T-helper 1 cell treated with Interleukin-12 subunit alpha and Interleukin-12 subunit beta and Interleukin-4 antibody, amounts not matched to agents 30 ng/mL and 1 ng/mL, for 36 hours (primary cell): ENCODE data around the gene CSF3R. TPM values are rescaled to one million over a fixed set of nuclear protein-coding genes. Genes with fewer than 3 reads are reported as not detected.

Experiments used
- intact Hi-C: fragments of 100-400 bp; cut with micrococcal nuclease; formaldehyde crosslinking; loops from one replicate; pipeline ENCODE4 v1.15.1; 2024
- total RNA-seq: library from RNA; stranded (reverse); gene quantifications from 2 replicates; pipeline ENCODE4 v1.2.3, GENCODE V29; 2022

CSF3R gene
- total RNA-seq, result 0.95 and 1.1 TPM in 2 replicates

DNA sequence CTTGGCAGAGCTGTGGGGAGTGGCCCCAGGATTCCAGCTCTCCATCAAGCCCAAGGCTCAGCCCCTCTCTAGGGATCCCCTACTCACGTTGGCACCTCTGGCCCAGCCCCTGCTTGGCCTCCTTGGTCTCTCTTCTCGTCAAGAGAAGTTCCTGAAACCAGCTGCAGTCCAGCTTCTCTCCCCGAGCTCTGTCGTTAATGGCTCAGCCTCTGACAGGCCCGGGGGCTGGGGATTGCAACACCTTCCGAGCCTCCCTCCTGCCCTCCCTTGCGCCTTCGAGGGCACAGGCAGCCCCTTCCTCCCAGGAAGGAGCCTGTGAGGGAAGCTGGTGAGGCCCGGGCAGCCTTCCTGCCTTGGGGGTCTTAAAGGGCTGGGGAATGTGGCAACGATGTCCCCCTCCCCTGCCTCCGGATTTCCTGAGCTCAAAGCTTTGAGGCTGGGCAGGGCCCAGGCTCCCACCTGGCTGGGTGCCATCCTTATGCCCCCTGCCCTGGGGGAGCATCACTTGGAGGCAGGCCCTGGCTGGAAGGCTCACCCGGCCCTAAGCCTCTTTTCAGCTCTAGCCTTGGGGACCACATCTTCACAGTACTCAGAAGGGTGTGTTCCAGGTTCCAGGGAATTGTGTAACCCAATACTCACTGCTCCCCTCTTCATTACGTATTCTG lies at the start of gene CSF3R:
Gene CSF3R, minus strand, starts transcription at position 190 of the 665 bp plus-strand sequence. CDS start 3,417 bp downstream, outside the sequence.
- intact Hi-C loops, result no loop called here

DNA sequence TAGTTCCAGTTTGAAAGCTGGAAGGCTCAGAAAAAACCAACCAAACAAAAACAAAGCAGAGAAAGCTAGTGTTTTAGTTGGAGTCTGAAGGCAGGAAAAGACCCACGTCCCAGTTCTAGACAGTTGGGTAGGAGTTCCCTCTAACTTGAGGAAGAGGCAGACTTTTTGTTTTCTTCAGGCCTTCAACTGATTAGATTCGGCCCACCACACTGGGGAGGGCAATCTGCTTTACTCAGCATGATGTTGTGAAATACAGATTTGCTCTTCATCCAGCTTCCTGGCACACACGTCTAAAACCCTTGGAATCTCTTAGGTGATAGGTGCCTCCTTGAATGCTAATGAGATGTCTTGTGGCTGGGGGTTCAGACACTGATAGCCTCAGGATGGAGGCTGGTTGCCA lies 49.1 kb upstream of the CSF3R start:
- intact Hi-C loops, result no loop called here

DNA sequence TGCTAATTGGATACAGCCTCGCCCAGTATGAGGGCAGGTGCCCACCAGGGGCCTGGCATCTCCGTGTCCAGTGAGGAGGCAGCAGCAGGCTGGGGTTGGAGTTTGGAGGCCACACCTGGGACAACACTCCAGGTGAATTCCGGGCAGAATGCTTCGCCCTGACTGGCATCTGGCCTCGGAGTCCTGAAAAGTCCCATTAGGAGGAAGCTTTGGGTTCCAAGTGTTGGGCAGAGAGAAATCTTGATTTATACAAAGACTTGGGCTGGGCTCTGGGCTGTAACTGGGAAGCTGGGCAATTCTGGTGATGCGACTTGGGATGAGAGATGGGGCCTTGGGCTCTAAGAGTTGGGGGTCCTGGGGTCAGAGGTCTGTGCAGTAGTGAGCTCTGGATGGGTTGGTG lies 48.1 kb upstream of the CSF3R start:
- intact Hi-C loops, result no loop called here

DNA sequence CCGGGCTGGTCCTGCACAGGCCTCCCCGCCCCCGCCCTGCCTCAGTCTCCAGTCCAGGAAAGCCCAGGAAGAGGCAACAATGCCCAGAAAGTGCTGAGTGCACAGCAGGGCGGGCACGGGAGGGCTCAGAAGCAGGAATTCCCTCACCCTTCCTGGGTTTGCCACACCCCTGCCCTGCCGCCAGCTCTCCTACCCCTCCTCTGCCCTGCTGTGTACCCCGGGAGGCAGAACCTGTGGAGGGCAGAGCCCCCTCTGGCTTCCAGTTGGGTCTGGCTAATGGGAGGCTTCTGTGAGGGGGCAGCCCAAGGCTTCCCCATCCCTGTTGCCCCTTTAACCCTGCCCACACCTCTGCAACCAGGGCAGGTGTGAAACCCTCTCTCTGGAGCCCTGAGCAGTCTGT lies 47.5 kb upstream of the CSF3R start:
- intact Hi-C loops, result no loop called here

DNA sequence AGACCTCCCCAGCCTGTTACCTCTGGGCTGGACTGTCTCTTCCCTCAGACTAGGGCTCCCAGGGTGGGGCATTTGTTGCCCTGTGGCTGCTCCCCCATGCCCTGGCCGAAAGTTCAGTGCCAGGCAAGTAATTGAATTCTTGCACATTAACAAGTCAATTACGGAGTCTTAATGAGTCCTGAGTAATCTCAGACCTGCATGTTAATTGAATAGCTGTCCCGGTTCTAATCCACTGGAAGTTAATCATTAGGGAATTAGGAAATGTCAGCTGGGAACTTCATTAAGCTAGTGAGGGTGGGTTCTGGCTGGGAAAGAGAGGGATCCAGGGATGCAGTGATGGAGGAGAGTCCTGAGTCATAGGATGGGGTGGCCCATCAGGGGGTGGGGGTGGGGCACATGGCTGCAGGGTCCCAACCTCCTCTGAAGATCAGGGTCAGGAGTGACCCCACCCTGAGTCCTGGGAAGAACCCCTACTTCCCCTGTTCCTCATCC lies 47.1 kb upstream of the CSF3R start:
- intact Hi-C loops, result no loop called here

DNA sequence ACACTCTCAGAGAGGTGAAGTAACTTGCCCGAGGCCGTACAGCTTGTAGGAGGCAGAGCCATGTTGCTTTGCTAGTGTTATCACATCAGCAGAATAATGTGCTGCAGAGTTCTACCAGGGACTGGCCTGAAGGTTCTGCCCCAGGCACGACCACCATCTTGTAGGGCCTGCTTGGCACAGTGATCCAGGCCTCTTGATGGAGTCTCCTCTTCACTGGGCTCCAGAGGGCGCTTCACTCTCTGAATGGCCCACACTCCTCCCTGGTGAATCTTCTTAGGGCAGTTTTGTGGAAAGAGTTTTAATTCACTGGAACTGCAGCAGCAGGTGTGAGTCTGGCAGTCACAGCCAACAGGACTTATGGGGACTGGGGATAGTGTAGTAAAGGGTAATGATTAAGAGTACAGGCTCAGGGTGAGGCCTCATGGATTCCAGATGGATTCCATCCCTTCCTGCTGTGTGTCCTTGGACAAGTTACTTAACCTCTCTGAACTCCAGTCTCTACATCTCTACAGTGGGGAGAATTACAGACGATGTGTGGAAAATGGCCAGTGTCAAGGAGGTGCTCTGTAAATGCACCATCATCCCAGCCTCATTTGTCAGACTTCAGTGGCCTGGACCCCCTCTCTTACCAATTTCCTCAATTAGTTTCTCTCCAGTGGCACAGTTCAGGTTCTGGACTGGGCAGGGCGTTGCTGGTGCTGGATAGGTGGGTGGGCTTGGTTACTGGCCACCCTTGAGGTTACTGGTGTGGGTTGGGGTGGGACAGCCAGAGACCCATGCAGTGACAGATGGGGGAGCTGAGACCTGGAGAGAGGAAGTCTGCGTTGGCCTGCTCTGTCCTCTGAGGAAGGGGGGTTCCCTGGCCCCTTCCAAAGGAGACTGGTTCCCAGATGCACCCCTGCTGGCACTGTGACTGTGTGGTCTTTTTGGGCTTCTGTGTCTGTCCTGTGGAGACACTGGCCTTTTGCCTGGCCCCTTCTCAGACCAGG lies 45.9 kb upstream of the CSF3R start:
- intact Hi-C loops, result no loop called here

DNA sequence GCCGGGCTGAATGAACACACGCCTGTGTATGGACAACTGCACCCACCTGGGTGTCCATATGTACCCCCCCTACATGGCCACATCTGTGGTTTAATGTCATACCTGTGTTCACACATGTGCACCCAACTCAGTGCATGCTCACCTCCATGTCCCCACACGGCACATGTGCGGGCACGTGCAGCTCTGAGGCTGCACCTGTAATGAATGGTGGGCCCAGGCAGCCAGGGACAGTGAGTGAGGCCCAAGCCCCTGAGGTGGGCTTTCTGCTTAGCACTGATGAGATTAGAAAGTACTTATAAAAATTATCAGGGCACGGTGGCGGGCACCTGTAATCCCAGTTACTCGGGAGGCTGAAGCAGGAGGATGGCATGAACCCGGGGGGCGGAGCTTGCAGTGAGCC lies 42.5 kb upstream of the CSF3R start:
- intact Hi-C loops, result no loop called here

DNA sequence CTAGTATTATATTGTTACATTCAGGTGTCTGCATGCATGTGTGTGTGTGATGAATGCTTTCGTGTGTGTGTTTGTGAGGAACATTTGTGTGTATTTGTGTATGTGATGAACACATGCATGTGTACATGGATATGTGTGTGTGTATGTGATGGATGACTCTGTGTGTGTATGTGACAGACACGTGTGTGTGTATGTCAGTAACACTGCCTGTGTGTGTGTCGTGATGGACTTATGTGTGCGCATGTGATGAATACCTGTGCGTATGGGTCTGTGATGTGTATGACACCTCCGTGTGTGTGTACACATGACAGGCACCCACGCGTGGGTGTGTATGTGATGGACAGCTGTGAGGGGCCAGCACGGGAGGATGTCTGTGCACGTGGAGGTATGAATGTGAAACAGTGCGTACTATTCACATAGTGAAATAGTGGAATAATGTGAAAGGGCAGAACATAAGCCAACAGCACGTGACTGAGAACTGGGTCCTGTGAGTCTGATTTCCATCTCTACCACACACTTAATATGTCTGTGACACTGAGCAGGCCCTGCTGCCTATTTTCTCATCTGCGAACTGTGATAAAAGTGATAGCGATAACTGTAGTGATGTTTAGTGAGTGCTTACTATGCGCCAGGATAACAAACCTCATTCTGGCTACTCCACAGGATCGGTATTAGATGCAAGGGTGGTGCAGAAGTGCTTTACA lies 41.8 kb upstream of the CSF3R start:
- intact Hi-C loops, result no loop called here

DNA sequence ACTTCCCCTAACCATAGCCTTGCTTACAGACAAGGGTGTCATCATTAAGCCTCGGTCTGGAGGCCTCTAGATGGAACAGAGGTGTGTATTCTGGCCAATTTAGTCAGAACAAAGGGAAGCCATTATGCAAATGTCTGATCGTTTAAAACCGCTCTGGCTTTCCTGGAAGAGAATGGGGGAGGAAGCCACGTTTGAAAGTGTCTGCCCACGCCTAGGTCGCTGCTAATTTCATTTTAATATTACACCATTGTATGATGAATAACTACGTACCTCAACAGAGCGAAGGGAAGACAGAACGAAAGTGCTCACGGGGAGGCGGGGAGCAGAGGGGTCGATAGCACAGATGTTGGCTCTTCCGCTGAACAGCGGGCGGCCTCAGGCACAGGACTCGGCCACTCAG lies 41.1 kb upstream of the CSF3R start:
- intact Hi-C loops, result no loop called here

DNA sequence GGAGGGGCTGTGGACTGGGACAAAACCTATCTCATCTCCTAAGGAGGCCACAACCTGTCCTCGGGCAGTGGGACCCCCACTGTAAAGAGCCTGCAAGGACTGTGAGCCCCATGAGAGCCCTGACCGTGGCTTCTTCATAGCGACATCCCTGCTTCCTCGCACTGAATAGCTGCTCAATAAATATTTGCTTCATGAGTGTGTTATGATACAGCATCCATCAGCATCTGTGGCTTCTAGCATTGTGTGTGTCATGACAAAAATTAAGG lies 40.5 kb upstream of the CSF3R start:
- intact Hi-C loops, result no loop called here

DNA sequence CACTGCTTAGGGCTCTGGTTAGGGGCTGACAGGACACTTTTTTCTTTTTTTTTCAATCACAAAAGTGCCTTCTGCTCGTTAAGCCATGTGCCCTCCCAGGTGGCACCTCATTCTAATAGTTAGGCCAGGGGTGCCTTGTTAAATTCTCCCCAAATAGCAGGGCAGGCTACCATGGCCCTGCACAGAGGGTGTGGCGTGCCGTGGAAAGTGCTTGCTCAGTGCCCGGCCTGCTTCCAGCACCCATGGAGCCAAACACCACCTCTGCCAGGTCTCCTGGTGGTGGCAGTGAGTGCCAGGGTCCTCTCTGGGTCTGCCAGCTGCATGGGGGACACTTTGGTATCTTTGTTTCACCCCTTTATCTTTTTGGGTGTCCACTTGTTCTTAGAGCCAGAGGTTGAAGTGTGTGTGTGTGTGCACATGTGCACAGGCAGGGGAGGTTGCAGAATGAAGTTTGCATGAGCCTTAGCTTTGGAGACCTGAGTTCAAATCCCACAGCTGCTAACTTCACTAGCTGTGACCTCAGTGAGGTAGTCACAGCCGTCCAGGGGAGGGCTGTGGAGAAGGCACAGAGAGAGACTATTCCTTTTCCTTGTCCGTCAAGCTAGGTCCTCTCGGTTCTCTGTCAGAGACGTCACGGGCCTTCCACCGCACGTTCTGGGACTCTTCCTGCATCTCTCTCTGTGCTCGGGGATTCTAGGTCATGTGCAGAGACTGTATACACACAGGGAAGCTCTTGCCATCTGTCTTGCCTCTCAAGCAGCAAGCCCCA lies 39.9 kb upstream of the CSF3R start:
- intact Hi-C loops, result no loop called here

DNA sequence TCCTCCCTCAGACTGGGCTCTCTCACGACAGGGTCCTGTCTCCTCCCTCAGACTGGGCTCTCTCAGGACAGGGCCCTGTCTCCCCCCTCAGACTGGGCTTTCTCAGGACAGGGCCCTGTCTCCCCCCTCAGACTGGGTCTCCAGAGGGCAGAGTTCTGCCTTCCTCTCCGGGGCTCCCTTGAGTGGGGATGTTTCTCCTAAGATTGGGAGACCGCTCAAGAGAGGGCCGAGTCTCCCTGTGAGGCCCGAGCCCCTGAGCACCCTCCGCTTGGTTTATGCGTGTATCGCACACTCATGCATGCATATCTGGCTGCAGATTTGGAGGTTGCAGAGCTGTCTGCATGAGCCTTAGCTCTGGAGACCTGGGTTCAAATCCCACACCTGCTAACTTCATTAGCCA lies 39.3 kb upstream of the CSF3R start:
- intact Hi-C loops, result no loop called here

DNA sequence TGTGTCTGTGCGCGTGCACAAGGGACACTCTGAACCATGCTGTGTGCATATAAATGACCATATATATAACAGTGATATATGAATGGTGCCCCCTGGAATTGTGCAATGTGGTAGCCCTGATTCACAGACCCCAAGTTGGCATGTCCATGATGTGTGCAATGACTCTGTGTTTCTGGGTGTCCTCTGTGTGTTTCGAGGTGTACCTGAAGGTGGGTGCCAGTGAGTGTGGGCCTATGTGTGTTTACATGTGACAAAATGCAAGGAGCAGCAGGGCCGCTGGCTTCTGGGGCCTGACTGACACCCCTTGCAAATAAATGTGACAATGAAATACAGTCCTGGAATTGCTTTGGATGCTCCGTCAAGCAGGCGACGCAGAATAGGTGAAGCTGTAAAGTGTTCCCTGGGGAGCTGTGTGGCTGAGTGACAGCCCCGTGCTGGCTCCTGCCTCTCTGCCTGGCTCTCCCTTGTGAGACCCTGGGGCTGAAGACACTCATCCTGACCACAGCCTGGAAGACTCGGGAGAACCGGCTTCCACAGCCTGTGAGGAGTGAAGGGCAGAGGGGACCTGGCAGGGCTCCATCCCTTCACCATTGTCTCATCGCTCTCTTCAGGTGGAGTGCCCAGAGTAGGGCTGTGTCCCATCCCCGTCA lies 38.2 kb upstream of the CSF3R start:
- intact Hi-C loops, result no loop called here

DNA sequence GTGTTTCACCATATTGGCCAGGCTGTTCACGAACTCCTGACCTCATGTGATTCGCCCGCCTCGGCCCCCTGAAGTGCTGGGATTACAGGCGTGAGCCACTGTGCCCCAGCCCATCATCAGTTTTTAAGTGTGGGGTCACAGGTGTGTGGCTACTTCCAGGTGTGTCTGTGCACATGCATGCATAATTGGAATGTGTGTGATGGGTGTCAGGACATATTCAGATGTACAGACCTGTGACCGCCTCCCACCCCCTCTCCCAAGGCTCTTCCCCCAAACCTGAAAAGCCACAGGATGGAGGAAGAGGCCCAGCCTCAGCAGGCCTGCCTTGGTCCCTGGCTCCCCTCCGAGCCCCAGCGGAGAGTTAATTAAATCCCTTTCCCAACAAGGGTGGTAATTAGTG lies 37.3 kb upstream of the CSF3R start:
- intact Hi-C loops, result no loop called here

DNA sequence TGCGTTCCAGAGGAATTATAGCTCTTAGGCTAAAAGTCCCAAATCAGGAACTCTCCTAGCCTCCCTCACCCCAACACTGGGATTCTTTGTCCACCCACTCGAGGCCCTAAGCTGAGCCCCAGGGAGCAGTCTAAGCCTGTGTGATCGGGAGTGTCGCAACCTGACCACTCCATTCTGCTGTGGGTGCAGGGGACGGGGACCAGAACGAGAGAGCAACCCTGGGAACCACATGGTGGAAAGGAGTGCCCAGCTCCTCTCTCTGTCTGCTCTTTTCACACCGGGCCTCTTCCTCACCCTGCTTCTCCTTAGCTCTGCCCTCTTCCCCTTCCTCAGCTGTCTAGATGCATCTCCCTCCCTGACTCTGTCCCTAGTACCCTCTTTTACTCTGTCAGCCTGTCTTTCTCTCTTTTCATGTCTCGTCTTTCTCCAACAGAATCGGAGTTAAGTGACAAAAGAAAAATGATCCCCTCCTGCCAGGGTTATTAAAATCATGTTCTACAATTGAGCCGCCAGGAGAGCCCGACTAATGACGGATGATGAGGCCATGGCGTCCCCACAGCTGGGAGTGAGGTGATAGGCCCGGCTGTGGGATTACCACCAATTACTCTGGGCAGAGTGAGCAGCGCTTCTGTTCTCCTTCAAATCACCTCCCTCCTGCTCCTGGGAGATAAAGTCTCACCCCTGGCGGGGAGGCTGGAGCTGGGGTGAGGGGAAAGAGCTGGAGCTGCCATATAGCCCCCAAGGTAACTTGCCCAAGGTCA lies 34.5 kb upstream of the CSF3R start:
- intact Hi-C loops, result loop anchor here (2.0 to 5.0 kb wide), 2 partner anchors 660 to 806 kb away; no protein-coding TSS in a partner anchor

DNA sequence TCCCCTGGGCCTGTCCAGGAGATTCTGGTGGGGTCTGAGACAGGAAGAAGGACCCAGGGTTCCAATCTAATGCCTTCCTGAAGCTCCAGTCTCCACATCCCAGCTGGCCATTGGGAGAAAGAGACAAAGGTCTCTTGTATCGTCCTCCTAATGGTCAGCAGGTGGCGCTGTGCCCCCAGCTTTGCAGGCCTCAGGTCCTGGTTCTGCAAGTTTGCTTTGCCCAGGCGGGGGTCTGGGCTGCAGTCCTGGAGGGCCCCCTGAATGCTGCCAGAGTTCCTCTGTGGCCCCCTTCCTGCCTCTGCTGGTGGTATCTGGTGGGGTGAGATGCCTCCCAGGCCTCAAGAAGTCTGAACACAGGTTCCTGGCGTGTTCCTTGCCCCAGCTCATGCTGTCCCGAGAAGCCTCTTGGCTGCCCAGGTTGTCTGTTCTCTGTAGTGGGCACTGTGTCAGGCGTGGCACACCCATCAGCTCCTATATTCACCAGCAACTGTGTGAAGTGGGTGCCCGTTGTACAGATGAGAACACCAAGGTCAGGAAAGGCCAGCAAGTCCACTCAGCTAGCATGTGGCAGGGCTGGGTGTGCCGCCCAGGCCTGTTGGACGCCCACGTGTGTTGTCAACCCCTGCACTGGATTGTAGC lies 33.8 kb upstream of the CSF3R start:
- intact Hi-C loops, result loop anchor here (1.0 to 5.0 kb wide), 3 partner anchors 147 to 806 kb away; no protein-coding TSS in a partner anchor

DNA sequence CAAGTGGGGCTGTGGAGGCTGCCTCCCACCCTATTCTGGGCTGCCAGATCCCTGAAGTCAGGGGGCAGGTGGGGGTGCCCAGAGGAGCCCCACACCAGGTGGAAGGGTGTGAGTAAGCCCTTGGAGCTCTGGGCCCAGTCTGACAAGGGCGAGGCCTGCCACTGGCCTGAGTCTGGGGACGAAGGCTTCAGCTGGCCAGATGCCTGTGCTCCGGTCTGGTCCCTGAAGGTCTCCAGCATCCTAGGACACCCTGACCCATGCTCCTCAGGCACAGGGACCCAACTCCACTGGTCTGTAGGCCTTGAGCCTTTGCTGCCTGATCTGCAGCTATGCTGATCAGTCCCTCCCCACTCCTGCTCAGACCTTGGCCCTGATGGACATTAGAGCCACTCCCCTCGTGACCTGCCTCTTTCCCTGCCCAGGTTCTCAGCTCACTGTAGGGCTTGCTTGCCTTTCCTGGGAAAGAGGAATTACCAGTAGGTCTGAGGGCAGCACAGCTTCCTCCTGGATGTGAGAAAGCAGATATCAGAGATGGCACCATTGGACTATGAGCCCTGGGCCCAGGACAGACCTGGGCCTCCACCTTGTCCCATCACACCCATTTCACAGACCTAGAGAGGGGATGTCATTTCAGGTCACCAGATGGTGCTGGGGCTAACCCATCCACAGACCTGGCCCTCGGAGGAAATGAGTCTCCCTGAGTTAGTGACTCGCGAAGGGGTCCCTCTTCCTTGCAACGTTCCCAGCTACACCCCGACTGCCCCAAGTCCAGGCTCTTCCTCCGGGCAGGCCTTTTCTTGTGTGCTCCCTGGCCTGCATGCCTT lies 32.8 kb upstream of the CSF3R start:
- intact Hi-C loops, result loop anchor here (1.0 to 5.0 kb wide), 3 partner anchors 146 to 807 kb away; no protein-coding TSS in a partner anchor

DNA sequence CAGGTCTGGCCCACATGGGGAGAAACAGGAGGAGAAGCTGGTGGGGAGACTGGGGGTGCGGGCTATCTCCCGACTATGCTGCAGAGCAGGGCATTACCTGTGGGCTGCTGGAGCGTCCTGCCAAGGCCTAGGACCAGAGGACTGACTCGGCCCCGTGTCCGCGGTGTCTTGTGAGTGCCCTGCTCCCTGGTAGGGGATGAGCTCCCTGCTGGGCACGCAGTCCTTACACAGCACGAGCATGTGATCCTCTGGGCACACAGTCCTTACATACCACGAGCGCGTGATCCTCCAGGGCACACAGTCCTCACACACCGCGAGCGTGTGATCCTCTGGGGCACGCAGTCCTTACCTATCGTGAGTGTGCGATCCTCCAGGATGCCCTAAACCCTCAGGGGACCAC lies 31.8 kb upstream of the CSF3R start:
- intact Hi-C loops, result no loop called here
